ENCODE results near the gene SMPD4. TPM values are rescaled to one million over a fixed set of nuclear protein-coding genes. Genes with fewer than 3 reads are reported as not detected.
"Not testable (repeated sequence)": the region's sequence is repeated elsewhere in the genome, so short reads cannot be mapped to it uniquely, and the experiment has no call there.

The SMPD4 gene
- total RNA-seq, 1 donor from 2014 or later, result 26.7 TPM

GRCh38 chr2:130138326-130138725 is 43.1 kb downstream of the SMPD4 start:
- intact Hi-C loops (cut with micrococcal nuclease); H3K4me1 ChIP-seq; DNase-seq; H3K9me3 ChIP-seq (replicated peaks); H3K27ac ChIP-seq (replicated peaks); H3K36me3 ChIP-seq; H3K4me3 ChIP-seq: not testable (repeated sequence)
- H3K27me3 ChIP-seq (ENCODE audit: low read depth), result peaks cover 12% of the 10 kb centered on the region

- H3K4me3 ChIP-seq; intact Hi-C loops (cut with micrococcal nuclease); H3K4me1 ChIP-seq; H3K9me3 ChIP-seq (replicated peaks); DNase-seq; H3K36me3 ChIP-seq; H3K27me3 ChIP-seq (ENCODE audit: low read depth); H3K27ac ChIP-seq (replicated peaks): not testable (repeated sequence)
These were observed 44.3 kb downstream of the SMPD4 start for GRCh38 chr2:130137118-130137517.

GRCh38 chr2:130136546-130136945 is 44.9 kb downstream of the SMPD4 start:
- intact Hi-C loops (cut with micrococcal nuclease); DNase-seq: not testable (repeated sequence)

GRCh38 chr2:130135692-130136541 is 45.5 kb downstream of the SMPD4 start:
- Histone ChIP-seq H3K27me3 (ENCODE audit: low read depth) (peaks cover 6% of the 10 kb centered on the region), H3K4me1 (no peaks in the 10 kb centered on the region), H3K36me3 (no peaks in the 10 kb centered on the region), H3K9me3 (replicated peaks) (no peaks in the 10 kb centered on the region), H3K4me3 (no peak overlapping the region), H3K27ac (replicated peaks) (no peak overlapping the region)
- intact Hi-C loops (cut with micrococcal nuclease), result no loop called here
- TF ChIP-seq CTCF (IDR thresholded peaks at IDR 0.05; ENCODE audit: borderline replicate concordance), result no peak
- no peak for DNase-seq

More at GRCh38 chr2:130136546-130136945, 44.9 kb downstream of the SMPD4 start:
- H3K27ac ChIP-seq (replicated peaks); H3K4me1 ChIP-seq; H3K36me3 ChIP-seq; H3K9me3 ChIP-seq (replicated peaks); H3K27me3 ChIP-seq (ENCODE audit: low read depth); H3K4me3 ChIP-seq: not testable (repeated sequence)

- H3K9me3 ChIP-seq (replicated peaks); H3K27me3 ChIP-seq (ENCODE audit: low read depth); H3K4me3 ChIP-seq; DNase-seq; intact Hi-C loops (cut with micrococcal nuclease); H3K4me1 ChIP-seq; H3K27ac ChIP-seq (replicated peaks); H3K36me3 ChIP-seq: not testable (repeated sequence)
These were observed 52.1 kb downstream of the SMPD4 start, which contains the start of gene POTEF for GRCh38 chr2:130129120-130129829. Gene POTEF, minus strand, starts transcription at chr2:130129222. Its CDS starts 8,707 bp downstream, at chr2:130120515.

- intact Hi-C loops (cut with micrococcal nuclease); H3K36me3 ChIP-seq; H3K4me1 ChIP-seq; H3K4me3 ChIP-seq; H3K9me3 ChIP-seq (replicated peaks); H3K27me3 ChIP-seq (ENCODE audit: low read depth); DNase-seq; H3K27ac ChIP-seq (replicated peaks): not testable (repeated sequence)
These were observed 52.9 kb downstream of the SMPD4 start for GRCh38 chr2:130128464-130128863.

GRCh38 chr2:130127726-130128125 is 53.7 kb downstream of the SMPD4 start:
- DNase-seq; H3K27ac ChIP-seq (replicated peaks); H3K4me1 ChIP-seq; H3K27me3 ChIP-seq (ENCODE audit: low read depth); H3K9me3 ChIP-seq (replicated peaks); intact Hi-C loops (cut with micrococcal nuclease); H3K4me3 ChIP-seq; H3K36me3 ChIP-seq: not testable (repeated sequence)

GRCh38 chr2:130120924-130121323 is 60.5 kb downstream of the SMPD4 start:
- H3K27ac ChIP-seq (replicated peaks); H3K36me3 ChIP-seq; H3K4me3 ChIP-seq; H3K27me3 ChIP-seq (ENCODE audit: low read depth); H3K4me1 ChIP-seq; DNase-seq; H3K9me3 ChIP-seq (replicated peaks); intact Hi-C loops (cut with micrococcal nuclease): not testable (repeated sequence)

- H3K27me3 ChIP-seq (ENCODE audit: low read depth); H3K4me1 ChIP-seq; H3K27ac ChIP-seq (replicated peaks); H3K4me3 ChIP-seq; H3K36me3 ChIP-seq; intact Hi-C loops (cut with micrococcal nuclease); DNase-seq; H3K9me3 ChIP-seq (replicated peaks): not testable (repeated sequence)
These were observed 78.6 kb downstream of the SMPD4 start for GRCh38 chr2:130102597-130103363.

Other genes starting within 250 kb of the SMPD4 start
- 0.16 TPM for gene RAB6C, start 201.9 kb downstream of the SMPD4 start, total RNA-seq
- not detected for gene POTEF, start 52.4 kb downstream of the SMPD4 start, total RNA-seq
- gene CCDC74B, start 36.5 kb downstream of the SMPD4 start, total RNA-seq, result 0.44 TPM
- 422 TPM for gene MZT2B, start 660 bp upstream of the SMPD4 start, total RNA-seq
- 47.1 TPM for gene TUBA3E, start 16.8 kb upstream of the SMPD4 start, total RNA-seq
- 57.2 TPM for gene IMP4, start 161.3 kb upstream of the SMPD4 start, total RNA-seq
- gene PTPN18, start 174.5 kb upstream of the SMPD4 start, total RNA-seq, result 13.9 TPM

All from left ventricle myocardium inferior (tissue), 1 donor.